DMS 273 (cell line): Measurements from ENCODE around the gene GPI.
"Not testable (repeated sequence)": the region's sequence is repeated elsewhere in the genome, so short reads cannot be mapped to it uniquely, and the experiment has no call there.

ENCODE experiments used
- DNase-seq: peaks from one replicate; lab custom pipeline; 2025; ENCODE audit not compliant: unreplicated experiment; lab: John Stamatoyannopoulos, UW

Gene GPI

GRCh38 chr19:34366738-34367623, 2.0 kb downstream of the GPI start:
- DNase-seq = no peak

- DNase-seq = no peak
Observed at GRCh38 chr19:34367624-34367957, 2.6 kb downstream of the GPI start.

- DNase-seq = no peak
Observed at GRCh38 chr19:34368338-34368737, 3.3 kb downstream of the GPI start.

- not testable (repeated sequence) for DNase-seq
Observed at GRCh38 chr19:34369166-34369565, 4.2 kb downstream of the GPI start.

GRCh38 chr19:34370117-34370516, 5.1 kb downstream of the GPI start:
- DNase-seq = no peak

- no peak for DNase-seq
Observed at GRCh38 chr19:34370983-34371382, 6.0 kb downstream of the GPI start.

GRCh38 chr19:34373601-34374288, 8.7 kb downstream of the GPI start:
- no peak for DNase-seq

GRCh38 chr19:34375598-34375997, 10.6 kb downstream of the GPI start:
- DNase-seq = no peak

- no peak for DNase-seq
Observed at GRCh38 chr19:34380639-34381241, 15.7 kb downstream of the GPI start.

GRCh38 chr19:34381399-34382251, 16.6 kb downstream of the GPI start:
- no peak for DNase-seq

GRCh38 chr19:34382471-34382870, 17.5 kb downstream of the GPI start:
- DNase-seq = no peak

- no peak for DNase-seq
Observed at GRCh38 chr19:34383599-34383998, 18.6 kb downstream of the GPI start.

- no peak for DNase-seq
Observed at GRCh38 chr19:34386645-34387445, 21.8 kb downstream of the GPI start.

GRCh38 chr19:34387446-34387810, 22.4 kb downstream of the GPI start:
- DNase-seq = no peak

GRCh38 chr19:34388745-34389144, 23.7 kb downstream of the GPI start:
- DNase-seq = not testable (repeated sequence)

- DNase-seq = no peak
Observed at GRCh38 chr19:34391813-34392212, 26.8 kb downstream of the GPI start.

GRCh38 chr19:34393031-34393430, 28.0 kb downstream of the GPI start:
- DNase-seq = no peak

GRCh38 chr19:34393629-34394028, 28.6 kb downstream of the GPI start:
- no peak for DNase-seq

GRCh38 chr19:34397853-34398252, 32.9 kb downstream of the GPI start:
- no peak for DNase-seq

- no peak for DNase-seq
Observed at GRCh38 chr19:34399886-34400285, 34.9 kb downstream of the GPI start.
